ENCODE measurements around the gene ARPP21.

DNA sequence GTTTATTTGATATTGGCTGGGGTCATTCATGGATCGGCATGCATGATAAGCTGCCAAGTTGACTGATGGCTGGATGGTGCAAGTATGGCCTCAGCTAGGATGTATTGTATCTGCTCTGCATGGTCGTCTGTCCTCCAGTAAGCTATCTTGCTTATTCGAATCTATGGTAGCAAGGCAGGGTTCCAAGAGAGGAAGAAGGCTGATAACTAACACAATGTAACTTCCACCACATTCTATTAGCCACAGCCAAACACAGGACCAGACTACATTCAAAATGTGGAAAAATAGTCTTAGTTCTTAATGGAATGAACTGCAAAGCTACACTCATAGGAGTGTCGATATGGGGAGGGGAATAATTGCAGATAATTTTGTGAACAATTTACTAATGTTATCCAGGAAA, 175.2 kb downstream of the ARPP21 start:
- no peak for TF ChIP-seq EZH2 (IDR thresholded peaks at IDR 0.05; ENCODE audit: insufficient read depth, poor library complexity, severe bottlenecking)
- TF ChIP-seq EZH2phosphoT487 (IDR thresholded peaks at IDR 0.05; ENCODE audit: insufficient read depth, low read depth): no peak
